Mesenchymal stem cell (in vitro differentiated cells and primary cell): ENCODE results near the gene PHACTR2.

Experiments used
- DNase-seq: peaks from one replicate; pipeline ENCODE4 v3.0.0-alpha.2; 2013
- H2AFZ ChIP-seq: one replicate; pipeline ENCODE4 v1.6.1; 2013; ENCODE audit warnings: low read depth, mild to moderate bottlenecking, control low read depth, inconsistent platforms, low read length, moderate library complexity
- H2AK5ac ChIP-seq: 2 replicates; pipeline ENCODE4 v1.6.1; 2013; ENCODE audit warnings: low read length, moderate library complexity, mild to moderate bottlenecking, inconsistent platforms; ENCODE audit not compliant: severe bottlenecking
- H2BK120ac ChIP-seq: one replicate; pipeline ENCODE4 v1.6.1; 2013; ENCODE audit warnings: low read depth, mild to moderate bottlenecking, inconsistent platforms, low read length, moderate library complexity
- H2BK12ac ChIP-seq, 2 experiments: one replicate each; pipeline ENCODE4 v1.6.1; 2013; ENCODE audit warnings: inconsistent platforms in 2 of 2, low read length in 2 of 2, mild to moderate bottlenecking in 2 of 2, moderate library complexity in 2 of 2, control low read depth in 1 of 2
- H2BK15ac ChIP-seq: one replicate; pipeline ENCODE4 v1.6.1; 2013; ENCODE audit warnings: mild to moderate bottlenecking, low read depth, inconsistent platforms; ENCODE audit not compliant: poor library complexity, severe bottlenecking
- H2BK5ac ChIP-seq: 2 replicates; pipeline ENCODE4 v1.6.1; 2013; ENCODE audit warnings: low read depth, mild to moderate bottlenecking, low read length, control low read depth, inconsistent platforms; ENCODE audit not compliant: poor library complexity, severe bottlenecking
- H3K14ac ChIP-seq, 2 experiments: one replicate each; pipeline ENCODE4 v1.6.1; 2013; ENCODE audit warnings: inconsistent platforms in 2 of 2, low read length in 2 of 2, control low read depth in 1 of 2, mild to moderate bottlenecking in 1 of 2, moderate library complexity in 1 of 2
- H3K18ac ChIP-seq, 2 experiments: one replicate each; pipeline ENCODE4 v1.6.1; 2013; ENCODE audit warnings: inconsistent platforms in 2 of 2, low read length in 2 of 2, control low read depth in 1 of 2, low read depth in 1 of 2, mild to moderate bottlenecking in 1 of 2
- H3K23ac ChIP-seq, 2 experiments: one replicate each; pipeline ENCODE4 v1.6.1; 2013; ENCODE audit warnings: inconsistent platforms in 2 of 2, low read length in 2 of 2, mild to moderate bottlenecking in 2 of 2, moderate library complexity in 2 of 2, control low read depth in 1 of 2
- H3K27ac ChIP-seq: 2 replicates; pipeline ENCODE4 v1.5.1; 2013; ENCODE audit warnings: mild to moderate bottlenecking, moderate library complexity, low read length, control low read depth, inconsistent platforms; ENCODE audit not compliant: poor library complexity, severe bottlenecking
- H3K27me3 ChIP-seq, 2 experiments: 2 replicates each; pipeline versions ENCODE4 v1.6.1 to v1.7.0; 2013; ENCODE audit warnings: low read length in 2 of 2, mild to moderate bottlenecking in 2 of 2, moderate library complexity in 2 of 2, control low read depth in 1 of 2, inconsistent platforms in 1 of 2; ENCODE audit not compliant: control insufficient read depth in 1 of 2, insufficient read depth in 1 of 2
- H3K36me3 ChIP-seq, 2 experiments: 2 replicates each; pipeline versions ENCODE4 v1.6.1 to v1.7.0; 2013; ENCODE audit warnings: low read length in 2 of 2, control low read depth in 1 of 2, inconsistent platforms in 1 of 2, low read depth in 1 of 2, mild to moderate bottlenecking in 1 of 2; ENCODE audit not compliant: insufficient read depth in 2 of 2, control insufficient read depth in 1 of 2
- H3K4ac ChIP-seq, 2 experiments: one replicate each; pipeline ENCODE4 v1.6.1; 2013; ENCODE audit warnings: inconsistent platforms in 2 of 2, low read length in 2 of 2, mild to moderate bottlenecking in 2 of 2, moderate library complexity in 2 of 2, control low read depth in 1 of 2, low read depth in 1 of 2
- H3K4me1 ChIP-seq: 2 replicates; pipeline ENCODE4 v1.6.1; 2013; ENCODE audit warnings: low read depth, low read length, control low read depth; ENCODE audit not compliant: control insufficient read depth, insufficient read depth
- H3K4me2 ChIP-seq: 2 replicates; pipeline ENCODE4 v1.6.1; 2013; ENCODE audit warnings: low read length, mild to moderate bottlenecking, inconsistent platforms; ENCODE audit not compliant: poor library complexity, severe bottlenecking
- H3K4me3 ChIP-seq, 2 experiments: 2 replicates each; pipeline versions ENCODE4 v1.5.1 to v1.7.0; 2013; ENCODE audit warnings: low read length in 2 of 2, mild to moderate bottlenecking in 2 of 2, control low read depth in 1 of 2, low read depth in 1 of 2; ENCODE audit not compliant: insufficient read depth in 1 of 2
- H3K79me1 ChIP-seq: replicated peaks from 2 replicates; pipeline ENCODE4 v1.6.1; 2013; ENCODE audit warnings: mild to moderate bottlenecking, control low read depth, low read length, inconsistent platforms; ENCODE audit not compliant: poor library complexity, severe bottlenecking
- H3K9ac ChIP-seq: 2 replicates; pipeline ENCODE4 v1.7.0; 2013; ENCODE audit warnings: mild to moderate bottlenecking, low read length, moderate library complexity
- H3K9me3 ChIP-seq: 2 replicates; pipeline ENCODE4 v1.7.0; 2013; ENCODE audit warnings: mild to moderate bottlenecking, low read length; ENCODE audit not compliant: control insufficient read depth
- H4K8ac ChIP-seq: one replicate; pipeline ENCODE4 v1.6.1; 2013; ENCODE audit warnings: inconsistent platforms, mild to moderate bottlenecking, low read length, moderate library complexity
- H4K91ac ChIP-seq: one replicate; pipeline ENCODE4 v1.6.1; 2013; ENCODE audit warnings: mild to moderate bottlenecking, low read length, inconsistent platforms
- WGBS: methylation state at CpG from one replicate; pipeline ENCODE4 v1.1.7; 2013; ENCODE audit warnings: mixed read lengths; 5-methylcytosine and 5-hydroxymethylcytosine counted together

Gene PHACTR2

GRCh38 chr6:143773506-143774150 lies 95.9 kb downstream of the PHACTR2 start:
- H2BK5ac ChIP-seq, result no peak overlapping the region
- no peak overlapping the region for H2AK5ac ChIP-seq
- no peak overlapping the region for H4K91ac ChIP-seq
- no peak overlapping the region for H3K4me2 ChIP-seq
- no peak for DNase-seq
- H3K18ac ChIP-seq, result no peak overlapping the region
- peak overlapping the region; percentile 54 for H3K9ac ChIP-seq
- H3K36me3 ChIP-seq, result peaks cover 10 to 52% of the 10 kb centered on the region in 2 experiments
- no peaks in the 10 kb centered on the region for H3K4me1 ChIP-seq
- H2BK15ac ChIP-seq, result no peak overlapping the region
- H3K14ac ChIP-seq, result no peak overlapping the region
- 83% methylated on average over 4 of the region's 5 CpGs for WGBS
- no peak overlapping the region for H2BK120ac ChIP-seq
- no peak overlapping the region for H2BK12ac ChIP-seq
- no peak overlapping the region for H3K4me3 ChIP-seq
- no peak overlapping the region for H3K27ac ChIP-seq
- no peaks in the 10 kb centered on the region for H3K27me3 ChIP-seq
- H3K23ac ChIP-seq, result no peak overlapping the region
- H2AFZ ChIP-seq, result no peak overlapping the region
- H3K4ac ChIP-seq, result no peak overlapping the region
- no peaks in the 10 kb centered on the region for H3K9me3 ChIP-seq
- no peaks in the 10 kb centered on the region for H3K79me1 ChIP-seq
- H4K8ac ChIP-seq, result no peak overlapping the region

- no peak overlapping the region for H2BK5ac ChIP-seq
- no peaks in the 10 kb centered on the region for H3K27me3 ChIP-seq
- H2AK5ac ChIP-seq, result no peak overlapping the region
- no peaks in the 10 kb centered on the region for H3K79me1 ChIP-seq
- H3K23ac ChIP-seq, result no peak overlapping the region
- H3K9ac ChIP-seq, result no peak overlapping the region
- peaks cover 10 to 51% of the 10 kb centered on the region in 2 experiments for H3K36me3 ChIP-seq
- no peak overlapping the region for H4K91ac ChIP-seq
- no peak overlapping the region for H2BK15ac ChIP-seq
- no peak overlapping the region for H2BK12ac ChIP-seq
- H3K4me1 ChIP-seq, result no peaks in the 10 kb centered on the region
- H3K4ac ChIP-seq, result no peak overlapping the region
- DNase-seq, result no peak
- no peak overlapping the region for H4K8ac ChIP-seq
- H3K4me3 ChIP-seq, result no peak overlapping the region
- WGBS, result 96% methylated on average over 1 of the region's 2 CpGs
- no peak overlapping the region for H2AFZ ChIP-seq
- no peak overlapping the region for H3K18ac ChIP-seq
- no peak overlapping the region for H3K27ac ChIP-seq
- no peaks in the 10 kb centered on the region for H3K9me3 ChIP-seq
- H2BK120ac ChIP-seq, result no peak overlapping the region
- H3K4me2 ChIP-seq, result no peak overlapping the region
- H3K14ac ChIP-seq, result no peak overlapping the region
These were observed 96.6 kb downstream of the PHACTR2 start for GRCh38 chr6:143774347-143774746.

- Histone ChIP-seq H2BK120ac (no peak overlapping the region), H3K4me3 (no peak overlapping the region), H3K9me3 (no peaks in the 10 kb centered on the region), H2BK12ac (no peak overlapping the region), H3K4ac (no peak overlapping the region), H3K36me3 (peaks cover 10 to 47% of the 10 kb centered on the region in 2 experiments), H2BK5ac (no peak overlapping the region), H2BK15ac (no peak overlapping the region), H3K18ac (no peak overlapping the region), H3K9ac (no peak overlapping the region), H2AK5ac (no peak overlapping the region), H3K23ac (no peak overlapping the region), H3K27ac (no peak overlapping the region), H3K14ac (no peak overlapping the region), H4K8ac (no peak overlapping the region), H3K79me1 (no peaks in the 10 kb centered on the region), H3K4me1 (no peaks in the 10 kb centered on the region), H4K91ac (no peak overlapping the region), H3K4me2 (no peak overlapping the region), H2AFZ (no peak overlapping the region), H3K27me3 (no peaks in the 10 kb centered on the region)
- 95% methylated on average over 5 of the region's 6 CpGs for WGBS
- DNase-seq, result no peak
These were observed 97.6 kb downstream of the PHACTR2 start for GRCh38 chr6:143775336-143775735.

- Histone ChIP-seq H3K4me3 (no peak overlapping the region), H3K18ac (no peak overlapping the region), H3K79me1 (no peaks in the 10 kb centered on the region), H2BK12ac (no peak overlapping the region), H3K27me3 (no peaks in the 10 kb centered on the region), H3K9me3 (no peaks in the 10 kb centered on the region), H4K8ac (no peak overlapping the region), H4K91ac (no peak overlapping the region), H2BK5ac (no peak overlapping the region), H3K9ac (no peak overlapping the region), H2BK15ac (no peak overlapping the region), H3K4me1 (no peaks in the 10 kb centered on the region), H2AK5ac (no peak overlapping the region), H3K4me2 (no peak overlapping the region), H3K4ac (no peak overlapping the region), H2AFZ (no peak overlapping the region), H3K14ac (no peak overlapping the region), H3K36me3 (peaks cover 10 to 58% of the 10 kb centered on the region in 2 experiments), H2BK120ac (no peak overlapping the region), H3K27ac (no peak overlapping the region), H3K23ac (no peak overlapping the region)
- DNase-seq, result no peak
- 92% methylated on average over 2 of the region's 2 CpGs for WGBS
These were observed 101.2 kb downstream of the PHACTR2 start for GRCh38 chr6:143778926-143779325.
